HEK293T (cell line): ENCODE data around the gene PDS5A.

Experiments used
- ARNT ChIP-seq: fragments of 450-650 bp; IDR thresholded peaks from 2 replicates; pipeline ENCODE4 v1.6.1; 2017; ENCODE audit warnings: mild to moderate bottlenecking
- BHLHE40 ChIP-seq: fragments of 450-650 bp; IDR thresholded peaks from 2 replicates; pipeline ENCODE4 v1.6.1; 2016; ENCODE audit warnings: mild to moderate bottlenecking, moderate library complexity, borderline replicate concordance
- CTBP1 ChIP-seq: fragments of 450-650 bp; IDR thresholded peaks from 2 replicates; pipeline ENCODE4 v1.6.1; 2016; ENCODE audit warnings: borderline replicate concordance
- ELF4 ChIP-seq: fragments of 450-650 bp; IDR thresholded peaks from 2 replicates; pipeline ENCODE4 v1.6.1; 2017; ENCODE audit warnings: antibody characterized with exemption
- FOXA1 ChIP-seq: fragments of 450-650 bp; IDR thresholded peaks from 2 replicates; pipeline ENCODE4 v1.6.1; 2016; ENCODE audit warnings: mild to moderate bottlenecking
- FOXK2 ChIP-seq: fragments of 450-650 bp; IDR thresholded peaks from 2 replicates; pipeline ENCODE4 v1.6.1; 2016; ENCODE audit warnings: mild to moderate bottlenecking
- FOXM1 ChIP-seq: fragments of 450-650 bp; IDR thresholded peaks from 2 replicates; pipeline ENCODE4 v1.6.1; 2017; ENCODE audit warnings: mild to moderate bottlenecking, borderline replicate concordance
- NFRKB ChIP-seq: fragments of 450-650 bp; IDR thresholded peaks from 2 replicates; pipeline ENCODE4 v1.6.1; 2016; ENCODE audit warnings: mild to moderate bottlenecking, moderate library complexity
- SP1 ChIP-seq: fragments of 450-650 bp; IDR thresholded peaks from 2 replicates; pipeline ENCODE4 v1.6.1; 2017
- SUZ12 ChIP-seq: fragments of 450-650 bp; IDR thresholded peaks from 2 replicates; pipeline ENCODE4 v1.6.1; 2016; ENCODE audit warnings: mild to moderate bottlenecking
- TARDBP ChIP-seq: fragments of 450-650 bp; IDR thresholded peaks from 2 replicates; pipeline ENCODE4 v1.6.1; 2016
- ZNF384 ChIP-seq: fragments of 450-650 bp; IDR thresholded peaks from 2 replicates; pipeline ENCODE4 v1.6.1; 2016
- TF ChIP-seq, protein P1 (sequence below): fragments of 450-650 bp; IDR thresholded peaks from 2 replicates; pipeline ENCODE4 v1.6.1; 2016

DNA sequence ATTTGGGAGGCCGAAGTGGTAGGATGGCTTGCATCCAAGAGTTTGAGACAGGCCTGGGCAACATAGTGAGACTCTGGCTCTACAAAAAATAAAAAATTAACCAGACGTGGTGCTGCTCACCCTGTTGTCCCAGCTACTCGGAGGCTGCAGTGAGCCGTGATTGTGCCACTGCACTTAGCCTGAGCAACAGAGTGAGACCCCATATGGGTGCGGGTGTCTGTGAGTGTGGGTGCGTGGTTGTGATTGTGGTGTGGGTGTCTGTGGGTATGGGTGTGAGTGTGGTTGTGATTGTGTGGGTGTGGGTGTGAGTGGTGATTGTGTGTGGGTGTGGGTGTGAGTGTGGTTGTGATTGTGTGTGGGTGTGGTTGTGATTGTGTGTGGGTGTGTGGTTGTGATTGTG is 165.2 kb downstream of the PDS5A start:
- TF ChIP-seq FOXM1 = no peak
- no peak for TF ChIP-seq BHLHE40
- no peak for TF ChIP-seq SP1
- TF ChIP-seq FOXA1 = no peak
- no peak for TF ChIP-seq TARDBP
- no peak for TF ChIP-seq ARNT
- TF ChIP-seq ZNF384 = no peak
- TF ChIP-seq FOXK2 = no peak
- TF ChIP-seq, protein P1, sequence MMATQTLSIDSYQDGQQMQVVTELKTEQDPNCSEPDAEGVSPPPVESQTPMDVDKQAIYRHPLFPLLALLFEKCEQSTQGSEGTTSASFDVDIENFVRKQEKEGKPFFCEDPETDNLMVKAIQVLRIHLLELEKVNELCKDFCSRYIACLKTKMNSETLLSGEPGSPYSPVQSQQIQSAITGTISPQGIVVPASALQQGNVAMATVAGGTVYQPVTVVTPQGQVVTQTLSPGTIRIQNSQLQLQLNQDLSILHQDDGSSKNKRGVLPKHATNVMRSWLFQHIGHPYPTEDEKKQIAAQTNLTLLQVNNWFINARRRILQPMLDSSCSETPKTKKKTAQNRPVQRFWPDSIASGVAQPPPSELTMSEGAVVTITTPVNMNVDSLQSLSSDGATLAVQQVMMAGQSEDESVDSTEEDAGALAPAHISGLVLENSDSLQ = no peak
- no peak for TF ChIP-seq ELF4
- no peak for TF ChIP-seq SUZ12
- TF ChIP-seq NFRKB = no peak
- no peak for TF ChIP-seq CTBP1
